Esophagus muscularis mucosa (tissue), 4 donors: ENCODE measurements around the gene ANHX. TPM values are rescaled to one million over a fixed set of nuclear protein-coding genes. Genes with fewer than 3 reads are reported as not detected.
"Not testable (repeated sequence)": the region's sequence is repeated elsewhere in the genome, so short reads cannot be mapped to it uniquely, and the experiment has no call there.

Source experiments
- DNase-seq: peaks from one replicate; pipeline ENCODE4 v3.0.0-alpha.2; 2017; ENCODE audit errors: extremely low spot score
- H3K27ac ChIP-seq, 4 donors: fragments of 200-600 bp; sonication (generic); replicated peaks in 1 of 4; 1 replicate in 3 of 4; 2 replicates in 1 of 4; pipeline ENCODE4 v1.5.1; 2016 to 2019; ENCODE audit warnings: mild to moderate bottlenecking in 1 of 4
- H3K27me3 ChIP-seq, 4 donors: fragments of 200-600 bp; sonication (generic); one replicate each; pipeline versions ENCODE4 v1.5.1 to v1.6.0; 2016 to 2019
- H3K36me3 ChIP-seq, 4 donors: fragments of 200-600 bp; sonication (generic); one replicate each; pipeline ENCODE4 v1.5.1; 2016 to 2019
- H3K4me1 ChIP-seq, 4 donors: fragments of 200-600 bp; sonication (generic); one replicate each; pipeline ENCODE4 v1.5.1; 2016 to 2019
- H3K4me3 ChIP-seq, 4 donors: fragments of 200-600 bp; sonication (generic); 1 replicate in 2 of 4; 2 replicates in 2 of 4; pipeline ENCODE4 v1.5.1; 2016 to 2019; ENCODE audit warnings: mild to moderate bottlenecking in 4 of 4, moderate library complexity in 1 of 4
- H3K9me3 ChIP-seq, 4 donors: fragments of 200-600 bp; sonication (generic); 1 replicate in 3 of 4; 2 replicates in 1 of 4; pipeline ENCODE4 v1.5.1; 2016 to 2019
- CTCF ChIP-seq, 3 experiments: fragments of 200-600 bp in 2 of 3; fragments of 450-650 bp in 1 of 3; sonication (generic) in 2 of 3; IDR thresholded peaks; one replicate each; pipeline ENCODE4 v1.5.1; 2017 to 2019; ENCODE audit warnings: antibody characterized with exemption in 3 of 3, mild to moderate bottlenecking in 2 of 3, moderate library complexity in 1 of 3
- EP300 ChIP-seq: sonication (generic); formaldehyde crosslinking; IDR thresholded peaks from one replicate; pipeline ENCODE4 v1.6.1; 2017; ENCODE audit warnings: antibody characterized with exemption
- POLR2A ChIP-seq: fragments of 450-650 bp; IDR thresholded peaks from one replicate; pipeline ENCODE4 v1.6.1; 2017; ENCODE audit warnings: antibody characterized with exemption, moderate library complexity, mild to moderate bottlenecking, low read depth
- POLR2AphosphoS5 ChIP-seq, 2 donors: sonication (generic); formaldehyde crosslinking; IDR thresholded peaks; one replicate each; pipeline ENCODE4 v1.6.1; 2017; ENCODE audit warnings: antibody characterized with exemption in 2 of 2
- WGBS: methylation state at CpG from one replicate; pipeline ENCODE4 v1.1.5; 2018; 5-methylcytosine and 5-hydroxymethylcytosine counted together
- intact Hi-C: fragments of 100-400 bp; cut with DNase I; formaldehyde crosslinking; loops from one replicate; pipeline ENCODE4 v1.15.1; 2023
- total RNA-seq, 4 donors: library from RNA; depleted of rRNA; stranded (reverse); fragments of >200 nt; gene quantifications; one replicate each; pipeline versions ENCODE4 v1.1.0 to v1.2.1, GENCODE V29; 2016

Gene ANHX
- total RNA-seq, result not detected

GRCh38 chr12:133235401-133236112 is at the start of gene ANHX:
ANHX (minus strand) TSS chr12:133235877; CDS start chr12:133234356, 1,521 bp downstream.
- TF ChIP-seq CTCF (IDR thresholded peaks at IDR 0.05) (no peak), POLR2A (no peak), POLR2AphosphoS5 (IDR thresholded peaks at IDR 0.05) (no peak), EP300 (no peak)
- Histone ChIP-seq H3K4me1 (no peaks in the 10 kb centered on the region), H3K27me3 (peaks cover 0 to 32% (median 3%) of the 10 kb centered on the region in 4 donors), H3K4me3 (no peak within 1 kb of the TSS), H3K27ac (no peak within 1 kb of the TSS), H3K9me3 (peaks cover 0 to 26% (median 12%) of the 10 kb centered on the region in 4 donors), H3K36me3 (no peaks in the 10 kb centered on the region)
- intact Hi-C loops, result no loop called here
- no CpG with 5 or more reads among the region's 61 CpGs for WGBS
- no peak for DNase-seq

GRCh38 chr12:133264668-133265067 is 29.0 kb upstream of the ANHX start:
- 88% methylated on average over 11 of the region's 11 CpGs for WGBS
- intact Hi-C loops, H3K4me3 ChIP-seq: not testable (repeated sequence)

GRCh38 chr12:133264173-133264572 is 28.5 kb upstream of the ANHX start:
- Histone ChIP-seq H3K4me3 (no peak overlapping the region), H3K36me3 (no peaks in the 10 kb centered on the region), H3K9me3 (peaks cover 0 to 5% (median 0%) of the 10 kb centered on the region in 4 donors), H3K4me1 (no peaks in the 10 kb centered on the region), H3K27ac (no peak overlapping the region), H3K27me3 (no peaks in the 10 kb centered on the region)
- 82% methylated on average over 30 of the region's 33 CpGs for WGBS
- no peak for TF ChIP-seq POLR2AphosphoS5 (IDR thresholded peaks at IDR 0.05)
- TF ChIP-seq CTCF (IDR thresholded peaks at IDR 0.05), result no peak
- no peak for TF ChIP-seq EP300
- no peak for TF ChIP-seq POLR2A
- intact Hi-C loops, result no loop called here
- DNase-seq, result peak; percentile 66

More at GRCh38 chr12:133264668-133265067, 29.0 kb upstream of the ANHX start:
- not testable (repeated sequence) for H3K27me3 ChIP-seq, H3K9me3 ChIP-seq, H3K36me3 ChIP-seq, H3K27ac ChIP-seq, H3K4me1 ChIP-seq
- DNase-seq, result peak; percentile 34

GRCh38 chr12:133256321-133256720 is 20.6 kb upstream of the ANHX start:
- intact Hi-C loops, result no loop called here
- TF ChIP-seq CTCF (IDR thresholded peaks at IDR 0.05) (no peak), POLR2A (no peak), EP300 (no peak), POLR2AphosphoS5 (IDR thresholded peaks at IDR 0.05) (no peak)
- DNase-seq, result no peak
- Histone ChIP-seq H3K4me3 (no peak overlapping the region), H3K27me3 (no peaks in the 10 kb centered on the region), H3K36me3 (no peaks in the 10 kb centered on the region), H3K9me3 (peaks cover 0 to 13% (median 3%) of the 10 kb centered on the region in 4 donors), H3K4me1 (no peaks in the 10 kb centered on the region), H3K27ac (no peak overlapping the region)
- 56% methylated on average over 1 of the region's 1 CpG for WGBS

GRCh38 chr12:133255833-133256232 is 20.2 kb upstream of the ANHX start:
- DNase-seq, H3K36me3 ChIP-seq, H3K27me3 ChIP-seq, H3K27ac ChIP-seq, H3K4me3 ChIP-seq, intact Hi-C loops, H3K4me1 ChIP-seq: not testable (repeated sequence)
- WGBS, result 19% methylated on average over 1 of the region's 1 CpG
- H3K9me3 ChIP-seq, result peaks cover 0 to 13% (median 3%) of the 10 kb centered on the region in 4 donors

- WGBS, result 64% methylated on average over 6 of the region's 6 CpGs
- Histone ChIP-seq H3K9me3 (peaks cover 0 to 13% (median 7%) of the 10 kb centered on the region in 4 donors), H3K36me3 (no peaks in the 10 kb centered on the region), H3K27ac (no peak overlapping the region), H3K4me3 (no peak overlapping the region), H3K27me3 (no peaks in the 10 kb centered on the region), H3K4me1 (no peaks in the 10 kb centered on the region)
- DNase-seq, result peak; percentile 68
- TF ChIP-seq EP300, result no peak
- TF ChIP-seq POLR2A, result no peak
- no peak for TF ChIP-seq CTCF (IDR thresholded peaks at IDR 0.05)
- no peak for TF ChIP-seq POLR2AphosphoS5 (IDR thresholded peaks at IDR 0.05)
- intact Hi-C loops, result no loop called here
Observed at GRCh38 chr12:133251732-133252131, 16.1 kb upstream of the ANHX start.
